Trophoblast cell (in vitro differentiated cells and primary cell): ENCODE results near the gene CDH22.

Experiments
- DNase-seq, 2 donors: peaks; one replicate each; pipeline ENCODE4 v3.0.0-alpha.2; 2016
- H2AFZ ChIP-seq: 2 replicates; pipeline ENCODE4 v1.6.1; 2013; ENCODE audit warnings: low read length, moderate library complexity, mild to moderate bottlenecking; ENCODE audit not compliant: insufficient read depth, poor library complexity
- H2AK5ac ChIP-seq: 2 replicates; pipeline ENCODE4 v1.6.1; 2013; ENCODE audit warnings: mild to moderate bottlenecking, low read length
- H2BK120ac ChIP-seq: 2 replicates; pipeline ENCODE4 v1.6.1; 2013; ENCODE audit warnings: low read length, mild to moderate bottlenecking, moderate library complexity; ENCODE audit not compliant: insufficient read depth, poor library complexity
- H2BK12ac ChIP-seq: 2 replicates; pipeline ENCODE4 v1.6.1; 2013; ENCODE audit warnings: mild to moderate bottlenecking, low read length, moderate library complexity
- H2BK5ac ChIP-seq: 2 replicates; pipeline ENCODE4 v1.6.1; 2013; ENCODE audit warnings: low read length, low read depth, moderate library complexity, mild to moderate bottlenecking; ENCODE audit not compliant: poor library complexity
- H3K14ac ChIP-seq: 2 replicates; pipeline ENCODE4 v1.6.1; 2013; ENCODE audit warnings: mild to moderate bottlenecking, low read length
- H3K18ac ChIP-seq: 2 replicates; pipeline ENCODE4 v1.6.1; 2013; ENCODE audit warnings: mild to moderate bottlenecking, low read length
- H3K23ac ChIP-seq: 2 replicates; pipeline ENCODE4 v1.6.1; 2013; ENCODE audit warnings: low read length
- H3K27ac ChIP-seq: 2 replicates; pipeline ENCODE4 v1.5.1; 2013; ENCODE audit warnings: low read depth, mild to moderate bottlenecking, inconsistent platforms, low read length, moderate library complexity
- H3K27me3 ChIP-seq: 2 replicates; pipeline ENCODE4 v1.6.1; 2013; ENCODE audit warnings: inconsistent platforms, mild to moderate bottlenecking, low read length, moderate library complexity; ENCODE audit not compliant: insufficient read depth
- H3K36me3 ChIP-seq, 2 experiments: 1 replicate in 1 of 2; 2 replicates in 1 of 2; pipeline ENCODE4 v1.6.1; 2013; ENCODE audit warnings: low read length in 2 of 2, mild to moderate bottlenecking in 2 of 2, moderate library complexity in 1 of 2; ENCODE audit not compliant: insufficient read depth in 2 of 2, control insufficient read depth in 1 of 2
- H3K4ac ChIP-seq: 2 replicates; pipeline ENCODE4 v1.6.1; 2013; ENCODE audit warnings: low read depth, mild to moderate bottlenecking, low read length, moderate library complexity
- H3K4me1 ChIP-seq, 2 experiments: 1 replicate in 1 of 2; 2 replicates in 1 of 2; pipeline ENCODE4 v1.6.1; 2013; ENCODE audit warnings: low read length in 2 of 2, mild to moderate bottlenecking in 2 of 2, moderate library complexity in 1 of 2; ENCODE audit not compliant: insufficient read depth in 2 of 2, control insufficient read depth in 1 of 2
- H3K4me2 ChIP-seq: 2 replicates; pipeline ENCODE4 v1.6.1; 2013; ENCODE audit warnings: inconsistent platforms, mild to moderate bottlenecking, low read length, moderate library complexity
- H3K4me3 ChIP-seq: 2 replicates; pipeline ENCODE4 v1.5.1; 2013; ENCODE audit warnings: mild to moderate bottlenecking, low read depth, low read length, inconsistent platforms
- H3K79me1 ChIP-seq: one replicate; pipeline ENCODE4 v1.6.1; 2013; ENCODE audit warnings: low read length
- H3K79me2 ChIP-seq: 2 replicates; pipeline ENCODE4 v1.6.1; 2013; ENCODE audit warnings: low read length, mild to moderate bottlenecking; ENCODE audit not compliant: control insufficient read depth, insufficient read depth, poor library complexity
- H3K9ac ChIP-seq: 2 replicates; pipeline ENCODE4 v1.6.1; 2013; ENCODE audit warnings: mild to moderate bottlenecking, low read length
- H3K9me3 ChIP-seq: 2 replicates; pipeline ENCODE4 v1.6.1; 2013; ENCODE audit warnings: low read depth, mild to moderate bottlenecking, control low read depth, inconsistent platforms, low read length; ENCODE audit not compliant: insufficient read depth
- H4K12ac ChIP-seq: 2 replicates; pipeline ENCODE4 v1.6.1; 2013; ENCODE audit warnings: low read depth, mild to moderate bottlenecking, low read length, moderate library complexity
- H4K8ac ChIP-seq: 2 replicates; pipeline ENCODE4 v1.6.1; 2013; ENCODE audit warnings: low read depth, mild to moderate bottlenecking, low read length, moderate library complexity
- H4K91ac ChIP-seq: one replicate; pipeline ENCODE4 v1.6.1; 2013; ENCODE audit warnings: low read depth, mild to moderate bottlenecking, low read length, moderate library complexity
- WGBS: extraction: QIAGEN DNeasy Blood & Tissue Kit; methylation state at CpG from one replicate; pipeline ENCODE4 v1.1.7; 2013; ENCODE audit warnings: missing lambda C conversion rate; ENCODE audit not compliant: insufficient read length, insufficient coverage; ENCODE audit errors: extremely low coverage; 5-methylcytosine and 5-hydroxymethylcytosine counted together

Gene CDH22

GRCh38 chr20:46134716-46135115 lies 173.6 kb downstream of the CDH22 start:
- no peak overlapping the region for H3K18ac ChIP-seq
- WGBS, result no CpG with 5 or more reads among the region's 7 CpGs
- H3K9ac ChIP-seq, result no peak overlapping the region
- H2AFZ ChIP-seq, result no peak overlapping the region
- no peak overlapping the region for H3K4me3 ChIP-seq
- H4K8ac ChIP-seq, result no peak overlapping the region
- DNase-seq, result no peak
- no peaks in the 10 kb centered on the region for H3K79me1 ChIP-seq
- H3K27me3 ChIP-seq, result no peaks in the 10 kb centered on the region
- H3K79me2 ChIP-seq, result no peaks in the 10 kb centered on the region
- no peak overlapping the region for H3K4ac ChIP-seq
- H3K9me3 ChIP-seq, result no peaks in the 10 kb centered on the region
- no peak overlapping the region for H2BK12ac ChIP-seq
- no peak overlapping the region for H2BK120ac ChIP-seq
- H3K36me3 ChIP-seq, result no peaks in the 10 kb centered on the region
- no peak overlapping the region for H4K91ac ChIP-seq
- H3K4me2 ChIP-seq, result no peak overlapping the region
- H2BK5ac ChIP-seq, result no peak overlapping the region
- H4K12ac ChIP-seq, result no peak overlapping the region
- H3K14ac ChIP-seq, result no peak overlapping the region
- H2AK5ac ChIP-seq, result no peak overlapping the region
- no peak overlapping the region for H3K27ac ChIP-seq
- H3K23ac ChIP-seq, result no peak overlapping the region
- H3K4me1 ChIP-seq, result no peaks in the 10 kb centered on the region

GRCh38 chr20:46133886-46134654 lies 174.2 kb downstream of the CDH22 start:
- H3K4me1 ChIP-seq, result no peaks in the 10 kb centered on the region

GRCh38 chr20:46132705-46133120 lies 175.6 kb downstream of the CDH22 start:
- Histone ChIP-seq H3K9me3 (no peaks in the 10 kb centered on the region), H3K4me1 (no peaks in the 10 kb centered on the region), H3K27me3 (no peaks in the 10 kb centered on the region), H2AK5ac (no peak overlapping the region), H3K4me3 (no peak overlapping the region), H3K4me2 (no peak overlapping the region), H4K12ac (no peak overlapping the region), H3K4ac (no peak overlapping the region), H2BK12ac (no peak overlapping the region), H3K9ac (no peak overlapping the region), H3K79me2 (no peaks in the 10 kb centered on the region), H3K27ac (no peak overlapping the region), H2AFZ (no peak overlapping the region), H3K18ac (no peak overlapping the region), H3K36me3 (no peaks in the 10 kb centered on the region), H3K23ac (no peak overlapping the region), H4K91ac (no peak overlapping the region), H2BK5ac (no peak overlapping the region), H2BK120ac (no peak overlapping the region), H3K14ac (no peak overlapping the region), H3K79me1 (no peaks in the 10 kb centered on the region), H4K8ac (no peak overlapping the region)
- WGBS, result no CpG with 5 or more reads among the region's 17 CpGs
- peak; percentile 40 to 68 for DNase-seq

More at GRCh38 chr20:46133886-46134654, 174.2 kb downstream of the CDH22 start:
- Histone ChIP-seq H3K23ac (no peak overlapping the region), H3K27ac (no peak overlapping the region), H4K8ac (no peak overlapping the region), H4K91ac (no peak overlapping the region), H3K4ac (no peak overlapping the region), H3K4me3 (no peak overlapping the region), H2BK5ac (no peak overlapping the region), H3K9ac (no peak overlapping the region), H2BK120ac (no peak overlapping the region), H3K27me3 (no peaks in the 10 kb centered on the region), H3K36me3 (no peaks in the 10 kb centered on the region), H2AFZ (no peak overlapping the region), H3K79me1 (no peaks in the 10 kb centered on the region), H3K4me2 (no peak overlapping the region), H3K14ac (no peak overlapping the region), H3K18ac (no peak overlapping the region), H2AK5ac (no peak overlapping the region), H3K79me2 (no peaks in the 10 kb centered on the region), H3K9me3 (no peaks in the 10 kb centered on the region), H2BK12ac (no peak overlapping the region), H4K12ac (no peak overlapping the region)
- no CpG with 5 or more reads among the region's 11 CpGs for WGBS
- no peak for DNase-seq

GRCh38 chr20:46131396-46131795 lies 176.9 kb downstream of the CDH22 start:
- Histone ChIP-seq H2AFZ (no peak overlapping the region), H3K4me1 (no peaks in the 10 kb centered on the region), H3K79me2 (no peaks in the 10 kb centered on the region), H2BK12ac (no peak overlapping the region), H3K27me3 (no peaks in the 10 kb centered on the region), H3K79me1 (no peaks in the 10 kb centered on the region), H3K4me2 (no peak overlapping the region), H3K4me3 (no peak overlapping the region), H3K23ac (no peak overlapping the region), H3K14ac (no peak overlapping the region), H3K27ac (no peak overlapping the region), H3K9ac (no peak overlapping the region), H2BK5ac (no peak overlapping the region), H4K91ac (no peak overlapping the region), H2BK120ac (no peak overlapping the region), H3K4ac (no peak overlapping the region), H3K36me3 (no peaks in the 10 kb centered on the region), H4K12ac (no peak overlapping the region), H3K9me3 (no peaks in the 10 kb centered on the region), H3K18ac (no peak overlapping the region), H4K8ac (no peak overlapping the region), H2AK5ac (no peak overlapping the region)
- no peak for DNase-seq
- WGBS, result no CpG with 5 or more reads among the region's 6 CpGs
